Measurements from ENCODE around the gene KRT83.

KRT83 gene

GRCh38 chr12:52359621-52360061, 38.4 kb upstream of the KRT83 start:
- no peak for TF ChIP-seq FOXP2 (optimal IDR thresholded peaks at IDR 0.05; ENCODE audit: borderline replicate concordance, extremely low read depth, extremely low read length, insufficient read depth)

- TF ChIP-seq REST (IDR thresholded peaks at IDR 0.05; ENCODE audit: insufficient read depth in 1 of 2, low read depth in 2 of 2, low read length in 2 of 2): no peak
- no peak for TF ChIP-seq TAF1 (IDR thresholded peaks at IDR 0.05; ENCODE audit: borderline replicate concordance, insufficient read depth, low read length)
- no peak for TF ChIP-seq POLR2AphosphoS5 (IDR thresholded peaks at IDR 0.05; ENCODE audit: low read depth, low read length)
- no peak for TF ChIP-seq FOXP2 (optimal IDR thresholded peaks at IDR 0.05; ENCODE audit: borderline replicate concordance, extremely low read depth, extremely low read length, insufficient read depth)
- no peak for TF ChIP-seq SIN3A (IDR thresholded peaks at IDR 0.05; ENCODE audit: borderline replicate concordance, insufficient read depth, low read length)
These were observed 37.6 kb upstream of the KRT83 start for GRCh38 chr12:52358575-52359350.

- no peak for TF ChIP-seq TAF1 (IDR thresholded peaks at IDR 0.05; ENCODE audit: borderline replicate concordance, insufficient read depth, low read length)
- TF ChIP-seq POLR2AphosphoS5 (IDR thresholded peaks at IDR 0.05; ENCODE audit: low read depth, low read length): no peak
- no peak for TF ChIP-seq FOXP2 (optimal IDR thresholded peaks at IDR 0.05; ENCODE audit: borderline replicate concordance, extremely low read depth, extremely low read length, insufficient read depth)
- no peak for TF ChIP-seq SIN3A (IDR thresholded peaks at IDR 0.05; ENCODE audit: borderline replicate concordance, insufficient read depth, low read length)
- no peak for TF ChIP-seq REST (IDR thresholded peaks at IDR 0.05; ENCODE audit: insufficient read depth in 1 of 2, low read depth in 2 of 2, low read length in 2 of 2)
These were observed 35.8 kb upstream of the KRT83 start for GRCh38 chr12:52356762-52357580.

- TF ChIP-seq FOXP2 (optimal IDR thresholded peaks at IDR 0.05; ENCODE audit: borderline replicate concordance, extremely low read depth, extremely low read length, insufficient read depth): no peak
- no peak for TF ChIP-seq TAF1 (IDR thresholded peaks at IDR 0.05; ENCODE audit: borderline replicate concordance, insufficient read depth, low read length)
- no peak for TF ChIP-seq REST (IDR thresholded peaks at IDR 0.05; ENCODE audit: insufficient read depth in 1 of 2, low read depth in 2 of 2, low read length in 2 of 2)
- TF ChIP-seq POLR2AphosphoS5 (IDR thresholded peaks at IDR 0.05; ENCODE audit: low read depth, low read length): no peak
- TF ChIP-seq SIN3A (IDR thresholded peaks at IDR 0.05; ENCODE audit: borderline replicate concordance, insufficient read depth, low read length): no peak
These were observed 35.0 kb upstream of the KRT83 start for GRCh38 chr12:52356031-52356761.

GRCh38 chr12:52355176-52355575, 34.0 kb upstream of the KRT83 start:
- no peak for TF ChIP-seq FOXP2 (optimal IDR thresholded peaks at IDR 0.05; ENCODE audit: borderline replicate concordance, extremely low read depth, extremely low read length, insufficient read depth)
- TF ChIP-seq TAF1 (IDR thresholded peaks at IDR 0.05; ENCODE audit: borderline replicate concordance, insufficient read depth, low read length): no peak
- TF ChIP-seq SIN3A (IDR thresholded peaks at IDR 0.05; ENCODE audit: borderline replicate concordance, insufficient read depth, low read length): no peak
- no peak for TF ChIP-seq REST (IDR thresholded peaks at IDR 0.05; ENCODE audit: insufficient read depth in 1 of 2, low read depth in 2 of 2, low read length in 2 of 2)
- no peak for TF ChIP-seq POLR2AphosphoS5 (IDR thresholded peaks at IDR 0.05; ENCODE audit: low read depth, low read length)

Data from PFSK-1 (cell line).